HG02840 (cell line): ENCODE results near the gene WFDC2.

Experiments
- ATAC-seq: cut with Tn5 transposase; IDR thresholded peaks from one replicate; pipeline ENCODE4 v1.9.1; 2021; ENCODE audit warnings: mild to moderate bottlenecking, moderate library complexity, moderate number of reproducible peaks; ENCODE audit not compliant: unreplicated experiment, low FRiP score

Gene WFDC2

DNA sequence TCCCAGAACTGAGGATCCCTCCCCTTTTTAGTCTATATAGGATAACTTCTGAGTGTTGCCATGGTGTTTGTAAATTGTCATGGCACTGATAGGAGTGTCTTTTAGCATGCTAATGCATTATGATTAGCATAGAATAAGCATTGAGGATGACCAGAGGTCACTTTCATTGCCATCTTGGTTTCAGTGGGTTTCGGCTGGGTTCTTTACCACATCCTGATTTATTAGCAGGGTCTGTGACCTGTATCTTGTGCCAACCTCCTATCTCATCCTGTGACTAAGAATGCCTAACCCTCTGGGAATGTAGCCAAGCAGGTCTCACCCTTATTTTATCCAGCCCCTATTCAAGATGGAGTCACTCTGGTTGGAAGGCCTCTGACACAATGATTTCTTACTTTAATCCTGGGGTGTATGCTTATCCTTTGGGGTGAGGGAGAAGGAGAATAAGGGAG is 19.6 kb downstream of the WFDC2 start:
- no peak for ATAC-seq

DNA sequence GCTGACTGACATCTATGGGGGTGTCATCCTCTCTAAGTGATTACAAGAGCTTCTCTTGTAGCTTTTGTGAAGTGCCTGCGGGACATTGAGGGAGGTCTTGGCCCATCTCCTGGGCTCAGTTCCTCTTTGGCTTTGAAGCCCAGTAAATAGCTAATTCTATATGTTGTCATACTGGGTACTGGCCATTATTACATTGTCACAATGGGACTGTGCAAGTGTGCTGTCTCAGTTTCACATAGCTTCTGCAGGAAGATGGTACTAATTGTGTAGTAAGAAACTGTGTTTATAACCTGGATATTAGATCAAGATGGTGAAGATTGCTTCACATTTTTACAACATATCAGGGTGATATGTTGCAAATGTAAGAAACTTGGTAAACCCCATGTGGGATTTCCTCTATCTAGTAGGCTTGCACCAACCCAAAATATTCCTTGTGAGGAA is 26.0 kb downstream of the WFDC2 start:
- ATAC-seq = no peak

DNA sequence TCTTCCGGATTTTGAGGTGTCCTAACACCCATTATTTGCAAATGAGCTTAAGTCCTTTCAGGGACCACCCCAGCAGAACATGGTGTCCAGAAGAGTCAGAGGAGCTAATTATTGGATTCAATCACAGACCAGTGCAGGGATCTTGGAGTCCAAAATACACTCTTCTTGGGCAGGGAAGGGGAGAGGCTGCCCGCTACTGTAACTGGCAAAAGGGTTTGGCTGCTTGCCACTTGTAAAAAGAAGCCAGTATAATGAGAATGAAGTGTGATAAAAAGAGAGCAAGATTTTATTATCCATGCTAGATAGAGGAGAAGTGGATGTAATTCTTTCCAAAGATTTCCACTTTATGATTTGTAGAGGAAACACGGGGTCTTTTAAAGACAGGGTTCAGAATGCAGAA is 26.6 kb downstream of the WFDC2 start:
- no peak for ATAC-seq

DNA sequence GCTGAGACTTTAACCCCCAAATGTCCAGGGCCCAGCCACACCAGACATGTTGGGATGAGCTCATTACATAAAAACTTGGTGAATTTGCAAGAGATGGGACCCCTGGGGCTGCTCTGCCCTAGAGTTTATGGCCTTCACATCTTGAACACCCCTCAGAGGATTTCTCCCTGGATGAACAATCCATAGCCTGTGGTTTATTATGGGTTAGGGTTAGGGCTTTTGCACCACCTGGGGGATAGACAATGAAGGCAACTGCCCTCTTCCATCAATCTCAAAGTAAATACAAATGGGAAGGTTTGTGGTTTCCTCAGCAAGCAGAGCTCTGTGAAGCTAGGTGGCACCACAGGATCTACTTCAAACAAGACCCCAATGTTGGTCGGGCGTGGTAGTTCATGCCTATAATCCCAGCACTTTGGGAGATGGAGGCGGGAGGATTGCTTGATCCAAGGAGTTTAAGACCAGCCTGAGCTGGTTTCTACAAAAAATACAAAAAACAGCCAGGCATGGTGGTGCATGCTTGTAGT is 28.5 kb downstream of the WFDC2 start:
- no peak for ATAC-seq

- no peak for ATAC-seq
These were observed 30.5 kb downstream of the WFDC2 start for GRCh38 chr20:45500022-45500421.

- no peak for ATAC-seq
These were observed 32.0 kb downstream of the WFDC2 start for GRCh38 chr20:45501600-45501999.

DNA sequence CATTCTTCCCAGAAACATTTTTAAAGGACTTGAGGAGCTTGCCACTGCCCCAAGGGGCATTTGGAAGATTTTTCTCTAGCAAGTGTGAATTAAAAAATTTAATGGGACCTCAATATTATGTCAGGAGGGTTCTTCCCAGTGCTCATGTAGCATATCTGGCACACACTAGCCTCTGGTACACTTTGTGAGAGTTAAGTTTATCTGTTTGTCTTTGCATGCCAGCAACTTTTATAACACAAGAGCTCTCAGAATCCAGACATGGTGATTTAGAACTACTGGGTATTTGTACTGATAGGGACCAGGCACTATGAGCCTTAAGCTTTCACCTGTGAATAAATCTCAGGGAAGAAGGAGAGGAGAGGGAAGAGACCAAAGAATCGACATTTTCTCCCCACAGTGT is 33.0 kb downstream of the WFDC2 start:
- no peak for ATAC-seq

- ATAC-seq = no peak
These were observed 33.9 kb downstream of the WFDC2 start for GRCh38 chr20:45503403-45503802.

DNA sequence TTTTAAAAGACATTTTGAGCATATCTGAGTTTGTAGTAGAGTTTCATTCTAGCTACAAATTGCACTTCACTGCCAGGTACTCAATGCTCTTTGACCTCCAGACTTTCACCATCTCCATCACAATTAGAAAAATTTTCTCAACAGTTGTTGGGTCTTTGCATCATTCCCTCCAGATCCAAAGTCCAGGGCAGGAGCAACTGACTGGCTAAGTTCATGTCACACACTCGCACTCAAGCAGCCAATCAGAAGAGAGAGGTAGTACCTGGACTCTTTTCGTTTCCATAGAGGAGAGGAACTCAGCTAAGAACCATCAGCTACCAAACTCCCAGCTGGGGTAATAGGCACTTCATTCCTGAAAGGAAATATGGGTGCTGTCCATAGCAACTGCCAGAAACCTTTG is 36.8 kb downstream of the WFDC2 start:
- ATAC-seq = no peak

DNA sequence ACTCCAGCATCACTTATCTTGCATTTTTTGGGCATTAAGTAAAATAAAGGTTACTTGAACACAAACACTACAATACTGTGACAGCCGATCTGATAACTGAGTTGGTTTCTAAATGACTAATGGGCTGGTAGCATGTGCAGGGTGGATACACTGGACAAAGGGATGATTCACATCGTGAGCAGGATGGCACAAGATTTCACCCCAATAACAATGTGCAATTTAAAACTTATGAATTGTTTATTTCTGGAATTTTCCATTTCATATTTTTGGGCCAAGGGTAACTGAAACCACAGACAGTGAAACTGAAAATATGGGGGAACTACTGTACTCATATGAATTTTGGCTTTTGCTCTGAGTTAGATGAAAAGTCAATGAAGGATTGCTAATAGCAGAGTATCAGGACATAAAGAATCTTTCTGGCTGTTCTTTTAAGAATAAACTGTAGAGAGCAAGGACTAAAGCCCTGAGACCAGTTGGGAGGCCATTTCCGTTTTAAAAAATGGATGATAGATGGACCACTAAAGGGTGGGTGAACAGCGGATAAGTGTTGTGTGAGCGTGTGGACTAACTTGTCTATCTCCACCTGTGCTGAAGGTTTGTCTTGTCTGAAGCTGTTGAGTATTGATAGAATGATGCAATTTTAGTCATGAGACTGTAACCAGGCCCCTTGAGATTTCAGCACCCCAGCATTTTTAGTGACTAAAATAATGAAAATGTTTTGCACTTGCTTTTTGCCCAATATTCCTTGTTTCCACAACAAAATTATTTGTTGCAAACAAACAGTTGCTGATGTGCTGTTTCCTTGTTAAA is 37.7 kb downstream of the WFDC2 start:
- no peak for ATAC-seq

GRCh38 chr20:45508068-45508886 is 38.7 kb downstream of the WFDC2 start:
- no peak for ATAC-seq

- no peak for ATAC-seq
These were observed 39.5 kb downstream of the WFDC2 start for GRCh38 chr20:45509091-45509490.

GRCh38 chr20:45510242-45510862 is 40.8 kb downstream of the WFDC2 start:
- ATAC-seq = no peak

- no peak for ATAC-seq
These were observed 45.8 kb downstream of the WFDC2 start, which contains the start of gene SPINT3 for GRCh38 chr20:45515147-45515913. Gene SPINT3 (minus strand): TSS chr20:45515622. CDS start chr20:45515608, 14 bp downstream.

- ATAC-seq = no peak
These were observed 48.7 kb downstream of the WFDC2 start for GRCh38 chr20:45518282-45518681.

DNA sequence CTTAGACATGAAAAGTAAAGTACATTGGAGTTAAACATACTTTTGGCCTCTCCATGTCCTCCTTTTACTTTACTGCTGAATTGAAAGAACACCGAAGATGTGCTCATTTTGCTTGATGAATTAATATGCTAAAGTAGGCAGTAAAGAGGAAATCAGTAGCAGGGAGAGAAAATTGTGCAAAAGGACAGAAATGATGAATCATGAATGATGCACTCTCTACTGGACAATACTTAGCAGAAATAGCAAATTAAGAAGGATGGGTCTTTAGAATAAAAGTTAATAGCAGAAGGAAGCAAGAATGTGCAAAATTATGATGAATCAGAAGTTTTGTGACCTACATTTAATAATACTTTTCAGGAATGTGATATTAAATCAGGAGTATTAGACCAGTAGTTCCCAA is 54.3 kb downstream of the WFDC2 start:
- ATAC-seq = no peak

DNA sequence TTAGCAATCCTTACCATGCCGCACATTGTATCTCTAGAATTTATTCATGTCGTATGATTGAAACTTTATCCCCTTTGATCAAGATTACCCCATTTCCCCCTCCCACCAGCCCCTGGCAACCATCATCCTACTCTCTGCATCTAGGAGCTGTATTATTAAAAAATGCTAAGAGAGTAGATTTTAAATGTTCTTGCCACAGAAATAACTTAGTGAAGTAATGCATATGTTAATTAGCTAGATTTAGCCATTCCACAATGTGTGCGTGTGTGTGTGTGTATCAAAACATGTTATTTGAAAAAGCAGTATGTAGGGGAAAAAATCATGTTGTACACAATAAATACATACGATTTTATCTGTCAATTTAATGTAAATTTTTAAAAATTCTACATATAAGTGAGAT is 57.7 kb downstream of the WFDC2 start:
- ATAC-seq = no peak
